SK-N-SH treated with all-trans-retinoic acid at 6 μM for 48 hours (cell line): ENCODE data around the gene NTMT1.

Experiments used
- ARNTL ChIP-seq: fragments of 450-650 bp; formaldehyde crosslinking; IDR thresholded peaks from 2 replicates; pipeline ENCODE4 v1.5.0; 2020; ENCODE audit warnings: low read depth, mild to moderate bottlenecking, moderate library complexity, borderline replicate concordance
- CREB5 ChIP-seq: fragments of 250-450 bp; sonication (Bioruptor Pico); IDR thresholded peaks from 2 replicates; pipeline ENCODE4 v1.5.1; 2020; ENCODE audit warnings: low read depth, mild to moderate bottlenecking, moderate library complexity
- CSDC2 ChIP-seq: fragments of 250-450 bp; sonication (Bioruptor Pico); IDR thresholded peaks from 2 replicates; pipeline ENCODE4 v1.5.0; 2020; ENCODE audit warnings: mild to moderate bottlenecking, moderate library complexity
- GLIS3 ChIP-seq: fragments of 250-450 bp; sonication (Bioruptor Pico); IDR thresholded peaks from 2 replicates; pipeline ENCODE4 v1.5.0; 2020; ENCODE audit warnings: mild to moderate bottlenecking, moderate library complexity
- ISL1 ChIP-seq: fragments of 250-450 bp; sonication (Bioruptor Pico); IDR thresholded peaks from 2 replicates; pipeline ENCODE4 v2.1.2; 2022; ENCODE audit warnings: mild to moderate bottlenecking, moderate library complexity
- OSR1 ChIP-seq: fragments of 250-450 bp; sonication (Bioruptor Pico); IDR thresholded peaks from 2 replicates; pipeline ENCODE4 v1.8.0; 2022; ENCODE audit warnings: moderate library complexity, mild to moderate bottlenecking, inconsistent platforms
- PPARA ChIP-seq: fragments of 250-450 bp; sonication (Bioruptor Pico); IDR thresholded peaks from 2 replicates; pipeline ENCODE4 v1.5.0; 2020; ENCODE audit warnings: mild to moderate bottlenecking, borderline replicate concordance
- TCF4 ChIP-seq: fragments of 250-450 bp; sonication (Bioruptor Pico); IDR thresholded peaks from 2 replicates; pipeline ENCODE4 v1.8.0; 2021; ENCODE audit warnings: mild to moderate bottlenecking, moderate library complexity, borderline replicate concordance
- ZC3H10 ChIP-seq: fragments of 250-450 bp; sonication (Bioruptor Pico); IDR thresholded peaks from 2 replicates; pipeline ENCODE4 v1.5.1; 2021; ENCODE audit warnings: mild to moderate bottlenecking, moderate library complexity
- ZNF70 ChIP-seq: fragments of 450-650 bp; formaldehyde crosslinking; IDR thresholded peaks from 2 replicates; pipeline ENCODE4 v1.5.0; 2020; ENCODE audit warnings: mild to moderate bottlenecking, moderate library complexity
- TF ChIP-seq, protein P1 (sequence below): fragments of 250-450 bp; sonication (Bioruptor Pico); IDR thresholded peaks from 2 replicates; pipeline ENCODE4 v1.8.0; 2020; ENCODE audit warnings: mild to moderate bottlenecking, moderate library complexity, borderline replicate concordance

GRCh38 chr9:129640871-129641749 lies 15.1 kb downstream of the NTMT1 start:
- TF ChIP-seq ARNTL = no peak
- no peak for TF ChIP-seq OSR1
- TF ChIP-seq, protein P1, sequence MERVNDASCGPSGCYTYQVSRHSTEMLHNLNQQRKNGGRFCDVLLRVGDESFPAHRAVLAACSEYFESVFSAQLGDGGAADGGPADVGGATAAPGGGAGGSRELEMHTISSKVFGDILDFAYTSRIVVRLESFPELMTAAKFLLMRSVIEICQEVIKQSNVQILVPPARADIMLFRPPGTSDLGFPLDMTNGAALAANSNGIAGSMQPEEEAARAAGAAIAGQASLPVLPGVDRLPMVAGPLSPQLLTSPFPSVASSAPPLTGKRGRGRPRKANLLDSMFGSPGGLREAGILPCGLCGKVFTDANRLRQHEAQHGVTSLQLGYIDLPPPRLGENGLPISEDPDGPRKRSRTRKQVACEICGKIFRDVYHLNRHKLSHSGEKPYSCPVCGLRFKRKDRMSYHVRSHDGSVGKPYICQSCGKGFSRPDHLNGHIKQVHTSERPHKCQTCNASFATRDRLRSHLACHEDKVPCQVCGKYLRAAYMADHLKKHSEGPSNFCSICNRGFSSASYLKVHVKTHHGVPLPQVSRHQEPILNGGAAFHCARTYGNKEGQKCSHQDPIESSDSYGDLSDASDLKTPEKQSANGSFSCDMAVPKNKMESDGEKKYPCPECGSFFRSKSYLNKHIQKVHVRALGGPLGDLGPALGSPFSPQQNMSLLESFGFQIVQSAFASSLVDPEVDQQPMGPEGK (CRISPR knock-in tag) = no peak
- no peak for TF ChIP-seq PPARA (CRISPR knock-in tag)
- no peak for TF ChIP-seq GLIS3
- no peak for TF ChIP-seq CREB5 (CRISPR knock-in tag)
- no peak for TF ChIP-seq ZC3H10 (CRISPR knock-in tag)
- no peak for TF ChIP-seq ZNF70 (CRISPR knock-in tag)
- no peak for TF ChIP-seq CSDC2 (CRISPR knock-in tag)
- no peak for TF ChIP-seq ISL1 (CRISPR knock-in tag)
- no peak for TF ChIP-seq TCF4 (CRISPR knock-in tag)
